Activated effector memory CD4-positive, alpha-beta T cell treated with Interleukin-2 at 50 U/mL for 16 hours (primary cell): ENCODE results near the gene PRKCE.

Experiments used
- DNase-seq: peaks from one replicate; pipeline ENCODE4 v3.0.0-alpha.2; 2020

Gene PRKCE

GRCh38 chr2:46032161-46032813, 380.8 kb downstream of the PRKCE start:
- DNase-seq: no peak

- no peak for DNase-seq
Measured at GRCh38 chr2:46032996-46033395, 381.5 kb downstream of the PRKCE start.

GRCh38 chr2:46034535-46034934, 383.1 kb downstream of the PRKCE start:
- no peak for DNase-seq

- DNase-seq: no peak
Measured at GRCh38 chr2:46036929-46037328, 385.5 kb downstream of the PRKCE start.

GRCh38 chr2:46039543-46040303, 388.2 kb downstream of the PRKCE start:
- no peak for DNase-seq

- no peak for DNase-seq
Measured at GRCh38 chr2:46040563-46041155, 389.2 kb downstream of the PRKCE start.

GRCh38 chr2:46041434-46041833, 390.0 kb downstream of the PRKCE start:
- no peak for DNase-seq

GRCh38 chr2:46042207-46042637, 390.7 kb downstream of the PRKCE start:
- DNase-seq: no peak

GRCh38 chr2:46042711-46043110, 391.2 kb downstream of the PRKCE start:
- DNase-seq: no peak

GRCh38 chr2:46045888-46046287, 394.4 kb downstream of the PRKCE start:
- no peak for DNase-seq

GRCh38 chr2:46047290-46047689, 395.8 kb downstream of the PRKCE start:
- DNase-seq: no peak

GRCh38 chr2:46048693-46049092, 397.2 kb downstream of the PRKCE start:
- no peak for DNase-seq

GRCh38 chr2:46050027-46050426, 398.6 kb downstream of the PRKCE start:
- DNase-seq: no peak

GRCh38 chr2:46050489-46050888, 399.0 kb downstream of the PRKCE start:
- no peak for DNase-seq

GRCh38 chr2:46051085-46051484, 399.6 kb downstream of the PRKCE start:
- no peak for DNase-seq

- DNase-seq: no peak
Measured at GRCh38 chr2:46053564-46053963, 402.1 kb downstream of the PRKCE start.

- no peak for DNase-seq
Measured at GRCh38 chr2:46056541-46056940, 405.1 kb downstream of the PRKCE start.

- no peak for DNase-seq
Measured at GRCh38 chr2:46058140-46058539, 406.7 kb downstream of the PRKCE start.

- DNase-seq: peak; percentile 22
Measured at GRCh38 chr2:46062637-46063412, 411.4 kb downstream of the PRKCE start.

GRCh38 chr2:46064396-46064795, 412.9 kb downstream of the PRKCE start:
- no peak for DNase-seq

- no peak for DNase-seq
Measured at GRCh38 chr2:46065152-46065551, 413.7 kb downstream of the PRKCE start.

- DNase-seq: no peak
Measured at GRCh38 chr2:46066116-46066515, 414.6 kb downstream of the PRKCE start.

GRCh38 chr2:46066601-46067000, 415.1 kb downstream of the PRKCE start:
- DNase-seq: no peak
